ENCODE data around the gene FAT4.

FAT4 gene

GRCh38 chr4:125317525-125317877, 2.7 kb downstream of the FAT4 start:
- DNase-seq (ENCODE audit: low spot score): peak; percentile 41

GRCh38 chr4:125319311-125319710, 4.6 kb downstream of the FAT4 start:
- no peak for DNase-seq (ENCODE audit: low spot score)

- peak; percentile 31 for DNase-seq (ENCODE audit: low spot score)
These were observed 7.1 kb downstream of the FAT4 start for GRCh38 chr4:125321709-125322365.

GRCh38 chr4:125322366-125322730, 7.6 kb downstream of the FAT4 start:
- peak; percentile 31 for DNase-seq (ENCODE audit: low spot score)

- DNase-seq (ENCODE audit: low spot score): peak; percentile 60
These were observed 8.9 kb downstream of the FAT4 start for GRCh38 chr4:125323654-125324053.

- DNase-seq (ENCODE audit: low spot score): no peak
These were observed 11.0 kb downstream of the FAT4 start for GRCh38 chr4:125325733-125326132.

GRCh38 chr4:125331116-125331515, 16.4 kb downstream of the FAT4 start:
- DNase-seq (ENCODE audit: low spot score): no peak

- no peak for DNase-seq (ENCODE audit: low spot score)
These were observed 20.2 kb downstream of the FAT4 start for GRCh38 chr4:125334926-125335325.

GRCh38 chr4:125338814-125339213, 24.1 kb downstream of the FAT4 start:
- no peak for DNase-seq (ENCODE audit: low spot score)

- no peak for DNase-seq (ENCODE audit: low spot score)
These were observed 29.4 kb downstream of the FAT4 start for GRCh38 chr4:125344198-125344597.

- no peak for DNase-seq (ENCODE audit: low spot score)
These were observed 31.9 kb downstream of the FAT4 start for GRCh38 chr4:125346616-125347015.

GRCh38 chr4:125350470-125351135, 35.8 kb downstream of the FAT4 start:
- no peak for DNase-seq (ENCODE audit: low spot score)

GRCh38 chr4:125352521-125352920, 37.8 kb downstream of the FAT4 start:
- no peak for DNase-seq (ENCODE audit: low spot score)

GRCh38 chr4:125353131-125353530, 38.4 kb downstream of the FAT4 start:
- no peak for DNase-seq (ENCODE audit: low spot score)

- DNase-seq (ENCODE audit: low spot score): no peak
These were observed 41.0 kb downstream of the FAT4 start for GRCh38 chr4:125355791-125356190.

- no peak for DNase-seq (ENCODE audit: low spot score)
These were observed 42.9 kb downstream of the FAT4 start for GRCh38 chr4:125357675-125358074.

GRCh38 chr4:125358453-125358852, 43.7 kb downstream of the FAT4 start:
- DNase-seq (ENCODE audit: low spot score): no peak

GRCh38 chr4:125359363-125359762, 44.6 kb downstream of the FAT4 start:
- no peak for DNase-seq (ENCODE audit: low spot score)

GRCh38 chr4:125359960-125360634, 45.3 kb downstream of the FAT4 start:
- no peak for DNase-seq (ENCODE audit: low spot score)

GRCh38 chr4:125360727-125361126, 46.0 kb downstream of the FAT4 start:
- no peak for DNase-seq (ENCODE audit: low spot score)
